DOHH2 (cell line): ENCODE data around the gene BICDL2.

ENCODE experiments used
- H3F3A ChIP-seq: fragments of 200-600 bp; sonication (generic), shearing (Covaris generic); 2 replicates; pipeline ENCODE4 v1.6.0; 2016; ENCODE audit warnings: antibody characterized with exemption, mild to moderate bottlenecking; ENCODE audit not compliant: control insufficient read depth, insufficient read depth
- H3K27ac ChIP-seq: fragments of 200-600 bp; sonication (generic); 2 replicates; pipeline ENCODE4 v1.5.1; 2014; ENCODE audit warnings: low read depth, mild to moderate bottlenecking, low read length, moderate library complexity
- H3K27me3 ChIP-seq: fragments of 200-600 bp; sonication (generic); 2 replicates; pipeline ENCODE4 v1.6.1; 2014; ENCODE audit warnings: mild to moderate bottlenecking, low read length, mixed read lengths; ENCODE audit not compliant: control insufficient read depth
- H3K36me3 ChIP-seq: fragments of 200-600 bp; sonication (generic); 2 replicates; pipeline ENCODE4 v1.6.1; 2014; ENCODE audit warnings: mild to moderate bottlenecking, low read length, moderate library complexity, mixed read lengths; ENCODE audit not compliant: control insufficient read depth
- H3K4me1 ChIP-seq: fragments of 200-600 bp; sonication (generic); 2 replicates; pipeline ENCODE4 v1.6.1; 2014; ENCODE audit warnings: mild to moderate bottlenecking, low read length, mixed read lengths; ENCODE audit not compliant: control insufficient read depth
- H3K4me2 ChIP-seq: fragments of 200-600 bp; sonication (generic); 2 replicates; pipeline ENCODE4 v1.6.0; 2014; ENCODE audit warnings: mild to moderate bottlenecking, low read length, moderate library complexity
- H3K4me3 ChIP-seq: fragments of 200-600 bp; sonication (generic); 2 replicates; pipeline ENCODE4 v1.5.1; 2014; ENCODE audit warnings: mild to moderate bottlenecking, low read length, mixed read lengths
- H3K79me2 ChIP-seq: fragments of 200-600 bp; sonication (generic); 2 replicates; pipeline ENCODE4 v1.6.1; 2014; ENCODE audit warnings: mild to moderate bottlenecking, low read length, mixed read lengths; ENCODE audit not compliant: control insufficient read depth
- H3K9me2 ChIP-seq: fragments of 200-600 bp; sonication (generic); replicated peaks from 2 replicates; pipeline ENCODE4 v1.6.1; 2014; ENCODE audit warnings: mild to moderate bottlenecking, low read length, mixed read lengths; ENCODE audit not compliant: control insufficient read depth
- H3K9me3 ChIP-seq: fragments of 200-600 bp; sonication (generic); 2 replicates; pipeline ENCODE4 v1.6.1; 2014; ENCODE audit warnings: antibody characterized with exemption, low read length, mixed read lengths; ENCODE audit not compliant: control insufficient read depth, insufficient read depth
- H4K20me1 ChIP-seq: fragments of 200-600 bp; sonication (generic); 2 replicates; pipeline ENCODE4 v1.6.0; 2014; ENCODE audit warnings: low read depth, mild to moderate bottlenecking, antibody characterized with exemption, low read length, moderate library complexity; ENCODE audit not compliant: control insufficient read depth, insufficient read depth
- EZH2phosphoT487 ChIP-seq: fragments of 200-600 bp; sonication (generic); IDR thresholded peaks from 2 replicates; pipeline ENCODE4 v1.6.1; 2017; ENCODE audit warnings: borderline replicate concordance, mild to moderate bottlenecking, antibody characterized with exemption, low read length, moderate library complexity, mixed read lengths
- TF ChIP-seq, protein P1 (sequence below): fragments of 200-600 bp; sonication (generic); IDR thresholded peaks from one replicate; pipeline ENCODE4 v1.5.1; 2014; ENCODE audit warnings: antibody characterized with exemption, mild to moderate bottlenecking, low read depth, low read length; ENCODE audit not compliant: poor library complexity, severe bottlenecking

BICDL2 gene

DNA sequence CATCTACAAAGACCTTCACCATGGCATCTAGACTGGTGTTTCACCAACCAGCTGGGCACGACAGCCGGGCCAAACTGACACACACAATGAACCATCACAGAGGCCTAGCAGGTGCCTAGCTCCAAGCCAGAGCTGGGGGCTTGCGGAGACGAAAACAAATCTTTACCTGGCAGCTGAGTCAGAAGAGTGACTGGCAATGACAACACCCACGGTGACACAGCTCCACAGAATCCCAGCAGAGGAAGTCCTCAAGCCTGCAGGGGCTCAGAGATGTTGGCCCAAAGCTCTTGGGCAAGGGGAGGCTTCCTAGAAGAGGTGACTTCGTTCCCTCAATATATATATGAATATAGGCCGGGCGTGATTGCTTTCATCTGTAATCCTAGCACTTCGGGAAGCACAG, 14.8 kb upstream of the BICDL2 start:
- Histone ChIP-seq H3K4me2 (peak overlapping the region; percentile 59), H3K4me3 (peak overlapping the region; percentile 23), H3K4me1 (peaks cover 44% of the 10 kb centered on the region), H3F3A (0 out of 2 replicates have a peak, but pooled peaks cover 8% of the 10 kb centered on the region), H3K27ac (peak overlapping the region; percentile 7; the same call in 1 of the 2 replicates), H4K20me1 (no peaks in the 10 kb centered on the region), H3K79me2 (no peaks in the 10 kb centered on the region), H3K27me3 (peaks cover 11% of the 10 kb centered on the region), H3K36me3 (no peaks in the 10 kb centered on the region), H3K9me3 (no peaks in the 10 kb centered on the region), H3K9me2 (no peaks in the 10 kb centered on the region)
- TF ChIP-seq, protein P1, sequence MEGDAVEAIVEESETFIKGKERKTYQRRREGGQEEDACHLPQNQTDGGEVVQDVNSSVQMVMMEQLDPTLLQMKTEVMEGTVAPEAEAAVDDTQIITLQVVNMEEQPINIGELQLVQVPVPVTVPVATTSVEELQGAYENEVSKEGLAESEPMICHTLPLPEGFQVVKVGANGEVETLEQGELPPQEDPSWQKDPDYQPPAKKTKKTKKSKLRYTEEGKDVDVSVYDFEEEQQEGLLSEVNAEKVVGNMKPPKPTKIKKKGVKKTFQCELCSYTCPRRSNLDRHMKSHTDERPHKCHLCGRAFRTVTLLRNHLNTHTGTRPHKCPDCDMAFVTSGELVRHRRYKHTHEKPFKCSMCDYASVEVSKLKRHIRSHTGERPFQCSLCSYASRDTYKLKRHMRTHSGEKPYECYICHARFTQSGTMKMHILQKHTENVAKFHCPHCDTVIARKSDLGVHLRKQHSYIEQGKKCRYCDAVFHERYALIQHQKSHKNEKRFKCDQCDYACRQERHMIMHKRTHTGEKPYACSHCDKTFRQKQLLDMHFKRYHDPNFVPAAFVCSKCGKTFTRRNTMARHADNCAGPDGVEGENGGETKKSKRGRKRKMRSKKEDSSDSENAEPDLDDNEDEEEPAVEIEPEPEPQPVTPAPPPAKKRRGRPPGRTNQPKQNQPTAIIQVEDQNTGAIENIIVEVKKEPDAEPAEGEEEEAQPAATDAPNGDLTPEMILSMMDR: no peak
- no peak for TF ChIP-seq EZH2phosphoT487

DNA sequence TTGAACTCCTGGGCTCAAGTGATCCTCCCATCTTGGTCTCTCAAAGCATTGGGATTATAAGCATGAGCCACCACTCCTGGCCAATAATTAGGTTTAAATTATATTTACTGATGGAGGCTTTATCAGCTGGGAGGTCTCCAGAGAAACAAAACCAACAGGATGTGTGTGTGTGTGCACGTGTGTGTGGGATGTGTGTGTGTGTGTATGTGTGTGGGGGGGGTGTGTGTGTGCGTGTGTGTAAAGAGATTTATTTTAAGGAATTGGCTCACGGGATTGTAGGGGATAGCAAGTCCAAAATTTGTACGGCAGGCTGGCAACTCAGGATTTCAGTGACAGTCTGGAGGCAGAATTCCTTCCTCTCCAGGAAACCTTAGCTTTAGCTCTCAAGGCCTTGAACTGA, 14.3 kb upstream of the BICDL2 start:
- H3K4me3 ChIP-seq: peak overlapping the region; percentile 23
- H3K4me2 ChIP-seq: peak overlapping the region; percentile 59
- TF ChIP-seq EZH2phosphoT487: no peak
- no peaks in the 10 kb centered on the region for H3K36me3 ChIP-seq
- no peaks in the 10 kb centered on the region for H4K20me1 ChIP-seq
- 0 out of 2 replicates have a peak, but pooled peaks cover 8% of the 10 kb centered on the region for H3F3A ChIP-seq
- no peaks in the 10 kb centered on the region for H3K79me2 ChIP-seq
- H3K27me3 ChIP-seq: peaks cover 16% of the 10 kb centered on the region
- no peaks in the 10 kb centered on the region for H3K9me2 ChIP-seq
- H3K27ac ChIP-seq: peak overlapping the region; percentile 7
- no peaks in the 10 kb centered on the region for H3K9me3 ChIP-seq
- H3K4me1 ChIP-seq: peaks cover 44% of the 10 kb centered on the region

DNA sequence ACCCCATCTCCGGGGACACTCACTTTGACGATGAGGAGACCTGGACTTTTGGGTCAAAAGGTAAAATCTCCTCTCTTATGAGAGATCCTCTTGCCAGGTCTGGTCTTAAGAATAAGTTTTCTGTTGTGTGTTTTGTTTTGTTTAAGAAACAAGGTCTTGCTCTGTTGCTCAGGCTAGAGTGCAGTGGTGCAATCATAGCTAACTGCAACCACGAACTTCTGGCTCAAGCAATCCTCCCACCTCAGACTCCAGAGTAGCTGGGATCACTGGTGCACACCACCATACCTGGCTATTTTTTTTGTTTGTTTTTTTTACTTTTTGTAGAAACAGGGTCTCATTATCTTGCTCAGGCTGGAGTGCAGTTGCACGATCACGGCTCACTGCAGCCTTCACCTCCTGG, 13.7 kb upstream of the BICDL2 start:
- no peaks in the 10 kb centered on the region for H4K20me1 ChIP-seq
- H3K79me2 ChIP-seq: no peaks in the 10 kb centered on the region
- 0 out of 2 replicates have a peak, but pooled peaks cover 8% of the 10 kb centered on the region for H3F3A ChIP-seq
- peak overlapping the region; percentile 59 for H3K4me2 ChIP-seq
- peak overlapping the region; percentile 23 for H3K4me3 ChIP-seq
- TF ChIP-seq EZH2phosphoT487: no peak
- TF ChIP-seq, protein P1: no peak
- peak overlapping the region; percentile 7 for H3K27ac ChIP-seq
- no peaks in the 10 kb centered on the region for H3K9me2 ChIP-seq
- no peaks in the 10 kb centered on the region for H3K9me3 ChIP-seq
- H3K4me1 ChIP-seq: peaks cover 43% of the 10 kb centered on the region
- H3K27me3 ChIP-seq: peaks cover 20% of the 10 kb centered on the region
- no peaks in the 10 kb centered on the region for H3K36me3 ChIP-seq

DNA sequence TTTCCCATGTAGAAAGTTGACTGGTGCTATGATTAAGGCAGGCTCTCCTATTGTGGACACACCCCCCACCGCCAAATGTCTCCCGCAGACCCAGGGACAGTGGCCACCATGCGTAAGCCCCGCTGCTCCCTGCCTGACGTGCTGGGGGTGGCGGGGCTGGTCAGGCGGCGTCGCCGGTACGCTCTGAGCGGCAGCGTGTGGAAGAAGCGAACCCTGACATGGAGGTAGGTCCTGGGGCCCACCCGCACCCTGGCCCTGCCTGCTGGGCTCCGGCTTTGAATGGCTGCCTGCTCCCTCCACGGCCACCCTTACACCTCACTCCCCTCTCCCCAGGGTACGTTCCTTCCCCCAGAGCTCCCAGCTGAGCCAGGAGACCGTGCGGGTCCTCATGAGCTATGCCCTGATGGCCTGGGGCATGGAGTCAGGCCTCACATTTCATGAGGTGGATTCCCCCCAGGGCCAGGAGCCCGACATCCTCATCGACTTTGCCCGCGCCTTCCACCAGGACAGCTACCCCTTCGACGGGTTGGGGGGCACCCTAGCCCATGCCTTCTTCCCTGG, 13.3 kb upstream of the BICDL2 start:
- H3K9me3 ChIP-seq: no peaks in the 10 kb centered on the region
- no peaks in the 10 kb centered on the region for H3K36me3 ChIP-seq
- H3K79me2 ChIP-seq: no peaks in the 10 kb centered on the region
- peak overlapping the region; percentile 59 for H3K4me2 ChIP-seq
- H3K27me3 ChIP-seq: peaks cover 22% of the 10 kb centered on the region
- H3F3A ChIP-seq: 0 out of 2 replicates have a peak, but pooled peaks cover 6% of the 10 kb centered on the region
- peak overlapping the region; percentile 23 for H3K4me3 ChIP-seq
- H3K4me1 ChIP-seq: peaks cover 42% of the 10 kb centered on the region
- TF ChIP-seq, protein P1: no peak
- no peaks in the 10 kb centered on the region for H4K20me1 ChIP-seq
- H3K27ac ChIP-seq: peak overlapping the region; percentile 7
- H3K9me2 ChIP-seq: no peaks in the 10 kb centered on the region
